ENCODE data around the gene PIK3R5.
"Not testable (repeated sequence)": the region's sequence is repeated elsewhere in the genome, so short reads cannot be mapped to it uniquely, and the experiment has no call there.

PIK3R5 gene

GRCh38 chr17:8865811-8866210 lies 99.7 kb downstream of the PIK3R5 start:
- no peak overlapping the region for H3K4me3 ChIP-seq (ENCODE audit: low read depth, low read length)

- H3K4me3 ChIP-seq (ENCODE audit: low read depth, low read length) = no peak overlapping the region
Observed at GRCh38 chr17:8865385-8865784, 100.1 kb downstream of the PIK3R5 start.

DNA sequence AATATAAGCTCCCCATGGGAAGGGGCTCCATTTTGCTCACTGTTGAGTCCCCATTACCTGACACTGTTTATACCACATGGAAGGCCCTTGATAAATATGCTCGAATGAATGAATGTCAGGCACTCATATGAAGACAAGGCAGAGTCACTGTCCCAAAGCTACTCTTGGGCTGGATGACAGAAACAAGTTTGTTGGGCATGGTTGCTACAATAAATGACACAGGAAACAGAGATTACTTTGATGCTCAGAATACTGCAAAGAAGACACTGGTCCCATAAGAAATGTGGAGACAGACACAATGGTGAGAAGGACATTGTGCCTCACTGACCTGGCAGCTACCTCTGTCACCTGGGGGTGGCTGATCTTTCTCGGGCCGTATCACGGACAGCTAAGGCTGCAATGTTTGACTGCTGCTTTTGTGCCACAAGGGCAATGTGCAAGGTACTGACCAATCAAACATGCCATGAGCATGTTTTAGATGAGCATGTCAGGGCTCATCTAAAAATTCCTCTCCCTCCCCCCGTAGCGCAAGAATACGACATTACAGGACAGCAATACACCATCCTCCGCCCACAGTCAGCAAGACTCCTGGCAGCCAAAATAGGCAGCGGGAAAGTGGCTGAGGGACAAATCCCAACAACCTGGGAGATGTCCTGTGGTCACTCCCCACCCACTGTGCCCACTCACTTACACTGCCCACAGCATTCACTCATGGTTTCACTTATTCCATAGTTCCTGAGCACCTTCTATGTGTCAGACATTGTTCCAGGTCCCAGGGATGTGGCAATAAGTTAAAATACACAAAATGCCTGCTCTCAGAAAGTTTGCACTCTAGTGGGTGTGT lies 103.1 kb downstream of the PIK3R5 start:
- no peak overlapping the region for H3K4me3 ChIP-seq (ENCODE audit: low read depth, low read length)

GRCh38 chr17:8861495-8862181 lies 103.9 kb downstream of the PIK3R5 start:
- H3K4me3 ChIP-seq (ENCODE audit: low read depth, low read length) = no peak overlapping the region

- H3K4me3 ChIP-seq (ENCODE audit: low read depth, low read length) = no peak overlapping the region
Observed at GRCh38 chr17:8859804-8860430, 105.6 kb downstream of the PIK3R5 start.

DNA sequence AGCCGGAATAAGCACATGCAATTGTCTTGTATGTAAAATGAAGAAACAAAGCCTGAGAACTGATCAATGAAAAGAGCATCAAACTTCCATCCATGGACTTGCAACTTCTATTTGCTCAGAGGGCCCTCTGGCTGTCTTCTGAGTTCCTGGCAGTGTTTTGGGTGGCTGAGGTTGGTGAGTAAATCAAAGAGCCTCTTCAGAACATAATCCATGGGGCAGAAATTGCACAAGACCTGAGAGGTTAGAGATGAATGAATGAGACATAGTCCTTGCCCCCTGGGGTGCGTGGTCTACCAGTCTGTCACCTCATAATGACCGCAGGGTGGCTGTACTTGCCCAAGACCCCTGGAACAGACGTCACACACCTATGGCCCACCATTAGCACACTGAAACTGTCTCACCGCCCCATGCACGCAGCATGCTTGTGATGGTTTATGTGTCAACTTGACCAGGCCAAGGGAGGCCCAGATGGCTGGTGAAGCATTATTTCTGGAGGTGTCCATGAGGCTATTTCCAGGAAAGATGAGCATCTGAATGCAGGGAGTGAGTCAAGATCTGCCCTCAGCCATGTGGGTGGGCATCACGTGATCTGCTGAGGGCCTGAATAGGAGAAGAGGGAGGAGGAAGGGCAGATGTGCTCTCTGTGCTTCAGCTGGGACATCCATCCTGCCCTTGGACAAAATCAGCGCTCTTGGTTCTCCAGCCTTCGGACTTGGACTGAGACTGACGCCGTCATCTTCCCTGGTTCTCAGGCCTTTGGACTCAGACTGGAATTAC lies 106.3 kb downstream of the PIK3R5 start:
- no peak overlapping the region for H3K4me3 ChIP-seq (ENCODE audit: low read depth, low read length)

- H3K4me3 ChIP-seq (ENCODE audit: low read depth, low read length) = no peak overlapping the region
Observed at GRCh38 chr17:8857919-8858318, 107.6 kb downstream of the PIK3R5 start.

GRCh38 chr17:8856869-8857575 lies 108.5 kb downstream of the PIK3R5 start:
- no peak overlapping the region for H3K4me3 ChIP-seq (ENCODE audit: low read depth, low read length)

- H3K4me3 ChIP-seq (ENCODE audit: low read depth, low read length) = not testable (repeated sequence)
Observed at GRCh38 chr17:8856205-8856603, 109.3 kb downstream of the PIK3R5 start.

- no peak overlapping the region for H3K4me3 ChIP-seq (ENCODE audit: low read depth, low read length)
Observed at GRCh38 chr17:8855477-8856204, 109.9 kb downstream of the PIK3R5 start.

DNA sequence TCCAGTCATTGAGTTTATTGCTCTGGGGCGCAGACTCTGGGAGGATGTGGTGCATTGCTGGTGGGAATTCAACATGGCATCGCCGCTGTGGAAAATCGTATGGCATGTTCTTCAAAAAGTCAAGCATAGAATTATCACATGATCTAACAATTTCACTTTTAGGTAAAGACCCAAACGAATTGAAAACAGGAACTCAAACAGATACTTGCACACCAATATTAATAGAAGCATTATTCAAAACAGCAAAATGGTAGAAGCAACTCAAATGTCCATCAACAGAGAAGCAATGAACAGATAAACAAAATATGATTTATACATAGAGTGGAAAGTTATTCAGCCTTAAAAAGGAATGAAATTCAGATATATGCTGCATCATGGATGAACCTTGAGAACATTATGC lies 113.9 kb downstream of the PIK3R5 start:
- no peak overlapping the region for H3K4me3 ChIP-seq (ENCODE audit: low read depth, low read length)

DNA sequence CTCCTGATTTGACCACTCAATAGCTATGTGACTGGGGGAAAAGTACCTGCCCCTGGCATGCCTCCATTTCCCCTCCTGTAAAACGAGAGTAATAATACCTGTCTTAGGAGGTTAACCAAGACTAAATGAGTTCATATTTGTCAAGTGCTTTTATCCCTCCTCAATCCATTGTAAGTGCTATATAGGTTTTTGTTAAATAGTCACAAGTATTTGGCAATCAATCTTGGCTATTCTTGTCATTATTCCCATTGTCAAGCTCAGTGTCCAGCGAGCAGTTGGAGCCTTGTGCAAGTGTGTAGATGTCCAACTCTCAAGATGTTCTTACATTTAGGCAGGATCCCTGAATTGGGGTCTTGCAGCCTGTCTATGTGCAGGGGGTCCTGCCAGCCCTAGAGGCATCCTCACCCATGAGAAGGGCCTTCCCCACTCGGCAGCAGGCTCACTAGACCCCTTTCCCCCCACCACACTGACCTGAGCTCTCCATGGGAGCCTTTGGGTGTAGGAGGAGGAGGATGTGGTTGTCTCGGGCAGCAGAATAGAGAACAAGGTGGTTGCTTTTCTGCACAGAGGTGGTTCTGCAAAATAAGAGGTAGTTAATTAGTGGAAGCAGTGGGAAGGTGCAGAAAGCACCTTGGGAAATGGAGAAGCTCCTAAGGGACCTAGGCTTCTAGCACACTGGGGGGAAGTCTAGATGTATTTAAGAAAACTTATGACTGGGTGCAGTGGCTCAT lies 116.0 kb downstream of the PIK3R5 start:
- H3K4me3 ChIP-seq (ENCODE audit: low read depth, low read length) = no peak overlapping the region

DNA sequence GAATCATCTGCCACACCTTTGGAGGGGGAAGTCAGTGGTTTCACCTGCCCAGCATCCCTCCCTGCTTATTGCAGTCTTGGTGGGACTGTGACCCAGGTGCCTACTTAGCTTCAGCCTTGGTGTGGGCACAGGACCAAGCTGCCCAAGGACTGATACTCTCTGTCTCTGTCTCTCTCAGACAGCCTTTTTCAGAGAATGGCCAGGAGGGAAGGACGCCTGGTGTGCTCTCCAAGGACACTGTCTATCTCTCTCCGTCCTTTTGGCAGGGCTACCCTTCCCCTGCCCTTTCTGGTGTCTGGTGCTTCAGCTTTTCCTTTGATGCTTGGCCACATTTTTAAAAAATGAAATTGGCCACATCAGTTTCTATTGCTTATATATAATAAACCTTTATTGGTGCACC lies 117.6 kb downstream of the PIK3R5 start:
- H3K4me3 ChIP-seq (ENCODE audit: low read depth, low read length) = no peak overlapping the region

DNA sequence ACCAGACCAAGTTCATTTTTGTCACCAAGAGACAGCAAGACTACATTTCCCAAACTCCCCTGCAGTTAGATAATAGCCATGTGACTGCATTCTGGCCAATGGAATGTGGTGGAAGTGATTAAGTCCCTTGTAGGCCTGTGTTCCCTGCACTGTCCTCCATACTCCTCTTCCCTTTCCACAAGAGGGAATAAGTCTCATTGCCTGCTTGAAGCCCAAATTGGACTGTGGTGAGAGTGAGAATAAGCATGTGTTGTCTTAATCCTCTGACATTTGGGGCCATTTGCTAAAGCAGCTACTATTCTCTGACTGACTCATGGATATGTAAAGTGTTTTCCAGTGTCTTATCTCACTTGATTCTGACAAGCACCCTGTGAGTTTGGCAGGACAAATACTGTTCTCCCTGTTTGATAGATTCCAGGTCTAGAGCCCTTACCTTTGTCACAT lies 118.7 kb downstream of the PIK3R5 start:
- no peak overlapping the region for H3K4me3 ChIP-seq (ENCODE audit: low read depth, low read length)

GRCh38 chr17:8844229-8845218 lies 121.0 kb downstream of the PIK3R5 start:
- no peak overlapping the region for H3K4me3 ChIP-seq (ENCODE audit: low read depth, low read length)

DNA sequence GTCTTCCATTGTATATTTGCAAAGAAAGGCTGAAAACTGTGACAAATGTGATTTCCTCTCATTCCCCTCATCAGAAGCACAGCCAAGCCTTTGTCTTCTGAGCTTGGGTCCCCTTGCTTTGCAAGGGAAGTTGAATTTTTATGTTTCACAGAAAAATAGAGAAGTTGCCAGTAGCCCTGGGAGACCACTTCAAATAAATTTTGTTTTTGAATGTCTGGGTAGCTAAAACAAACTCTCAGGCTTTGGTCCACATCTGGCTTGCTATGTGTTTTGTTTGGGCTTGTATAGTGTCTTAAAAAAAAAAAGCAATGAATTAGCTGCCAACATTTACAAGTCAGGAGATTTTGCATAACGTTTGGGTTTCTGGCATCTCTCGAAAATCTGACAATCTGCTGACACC lies 122.2 kb downstream of the PIK3R5 start:
- no peak overlapping the region for H3K4me3 ChIP-seq (ENCODE audit: low read depth, low read length)

DNA sequence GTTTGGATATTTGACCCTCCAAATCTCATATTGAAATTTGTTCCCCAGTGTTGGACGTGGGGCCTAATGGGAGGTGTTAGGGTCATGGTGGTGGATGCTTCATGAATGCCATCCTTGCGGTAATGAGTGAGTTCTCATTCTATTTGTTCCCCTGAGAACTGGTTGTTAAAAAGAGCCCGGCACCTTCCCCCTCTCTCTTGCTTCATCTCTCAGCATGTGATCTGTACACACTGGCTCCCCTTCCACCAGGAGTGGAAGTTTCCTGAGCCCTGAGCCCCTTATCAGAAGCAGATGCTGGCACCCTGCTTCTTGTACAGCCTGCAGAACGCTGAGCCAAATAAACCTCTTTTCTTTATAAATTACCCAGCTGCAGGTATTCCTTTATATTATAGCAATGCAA lies 123.7 kb downstream of the PIK3R5 start:
- no peak overlapping the region for H3K4me3 ChIP-seq (ENCODE audit: low read depth, low read length)

GRCh38 chr17:8839410-8839935 lies 126.0 kb downstream of the PIK3R5 start:
- no peak overlapping the region for H3K4me3 ChIP-seq (ENCODE audit: low read depth, low read length)
